ENCODE data around the gene TUBB2B.
"Not testable (repeated sequence)": the region's sequence is repeated elsewhere in the genome, so short reads cannot be mapped to it uniquely, and the experiment has no call there.

The TUBB2B gene

GRCh38 chr6:3209114-3210023 is 18.1 kb downstream of the TUBB2B start:
- DNase-seq = no peak

GRCh38 chr6:3208775-3209113 is 18.7 kb downstream of the TUBB2B start:
- DNase-seq = no peak

GRCh38 chr6:3208098-3208774 is 19.2 kb downstream of the TUBB2B start:
- DNase-seq = no peak

- no peak for DNase-seq
Measured at GRCh38 chr6:3206339-3207015, 21.0 kb downstream of the TUBB2B start.

- DNase-seq = no peak
Measured at GRCh38 chr6:3205913-3206312, 21.5 kb downstream of the TUBB2B start.

- DNase-seq = no peak
Measured at GRCh38 chr6:3204921-3205320, 22.5 kb downstream of the TUBB2B start.

- DNase-seq = no peak
Measured at GRCh38 chr6:3202999-3203696, 24.3 kb downstream of the TUBB2B start.

GRCh38 chr6:3201388-3201787 is 26.1 kb downstream of the TUBB2B start:
- no peak for DNase-seq

GRCh38 chr6:3200682-3201081 is 26.8 kb downstream of the TUBB2B start:
- DNase-seq = no peak

GRCh38 chr6:3199382-3199781 is 28.1 kb downstream of the TUBB2B start:
- no peak for DNase-seq

GRCh38 chr6:3197734-3198133 is 29.7 kb downstream of the TUBB2B start:
- DNase-seq = not testable (repeated sequence)

- no peak for DNase-seq
Measured at GRCh38 chr6:3196770-3197169, 30.7 kb downstream of the TUBB2B start.

- no peak for DNase-seq
Measured at GRCh38 chr6:3195695-3196497, 31.6 kb downstream of the TUBB2B start.

GRCh38 chr6:3195420-3195694 is 32.1 kb downstream of the TUBB2B start:
- DNase-seq = no peak

GRCh38 chr6:3194535-3195419 is 32.7 kb downstream of the TUBB2B start:
- peak in 1 of 6 experiments; percentile 1 for DNase-seq

- no peak for DNase-seq
Measured at GRCh38 chr6:3193102-3193849, 34.2 kb downstream of the TUBB2B start.

GRCh38 chr6:3190779-3191178 is 36.7 kb downstream of the TUBB2B start:
- no peak for DNase-seq

- DNase-seq = no peak
Measured at GRCh38 chr6:3190056-3190455, 37.4 kb downstream of the TUBB2B start.

GRCh38 chr6:3189192-3189591 is 38.3 kb downstream of the TUBB2B start:
- DNase-seq = not testable (repeated sequence)

- no peak for DNase-seq
Measured at GRCh38 chr6:3188262-3188661, 39.2 kb downstream of the TUBB2B start.

- DNase-seq = no peak
Measured at GRCh38 chr6:3186974-3187382, 40.5 kb downstream of the TUBB2B start.

Measured in stimulated activated naive CD4-positive, alpha-beta T cell (primary cell).